ENCODE data around the gene BRD1. TPM values are rescaled to one million over a fixed set of nuclear protein-coding genes. Genes with fewer than 3 reads are reported as not detected.

The BRD1 gene
- total and polyA plus RNA-seq, 2 experiments from 2014 or later: 12.3 to 33.8 TPM

GRCh38 chr22:49751966-49752597 lies 75.6 kb downstream of the BRD1 start:
- H3K27ac Mint-ChIP-seq: no peak overlapping the region

More at GRCh38 chr22:49751966-49752597, 75.6 kb downstream of the BRD1 start:
- no peak overlapping the region for H3K4me2 ChIP-seq
- H3K27me3 ChIP-seq (ENCODE audit: insufficient read depth): no peaks in the 10 kb centered on the region
- Mint-ChIP-seq H3K4me3 (no peak overlapping the region), H3K9me3 (peaks cover 18% of the 10 kb centered on the region), H3K27me3 (ENCODE audit: insufficient read depth, low read depth, poor library complexity) (peaks cover 2% of the 10 kb centered on the region), H3K4me1 (no peaks in the 10 kb centered on the region), H3K36me3 (ENCODE audit: low read depth) (peaks cover 3% of the 10 kb centered on the region; the same call in 1 of the 3 replicates)
- H3K79me2 ChIP-seq (replicated peaks; ENCODE audit: insufficient read depth): no peaks in the 10 kb centered on the region
- H3K36me3 ChIP-seq (ENCODE audit: insufficient read depth): no peaks in the 10 kb centered on the region
- no peak overlapping the region for H2AFZ ChIP-seq
- no peaks in the 10 kb centered on the region for H3K4me1 ChIP-seq (ENCODE audit: insufficient read depth)
- TF ChIP-seq EZH2 (IDR thresholded peaks at IDR 0.05; ENCODE audit: low read depth, unreplicated experiment) (no peak), ZNF331 (CRISPR knock-in tag; IDR thresholded peaks at IDR 0.05; ENCODE audit: low read depth) (no peak), POLR2AphosphoS5 (IDR thresholded peaks at IDR 0.05; ENCODE audit: low read depth) (no peak), ETS1 (IDR thresholded peaks at IDR 0.05) (no peak), JUNB (IDR thresholded peaks at IDR 0.05; ENCODE audit: unreplicated experiment) (no peak), EZH2phosphoT487 (IDR thresholded peaks at IDR 0.05; ENCODE audit: unreplicated experiment) (no peak), REST (IDR thresholded peaks at IDR 0.05; ENCODE audit: unreplicated experiment) (no peak), NANOG (IDR thresholded peaks at IDR 0.05; ENCODE audit: borderline replicate concordance) (no peak), ZNF114 (CRISPR knock-in tag; IDR thresholded peaks at IDR 0.05) (no peak), CTCF (conservative IDR thresholded peaks at IDR 0.05; ENCODE audit: low read depth in 2 of 2) (no peak), ZNF462 (CRISPR knock-in tag; IDR thresholded peaks at IDR 0.05) (no peak), STAT1 (IDR thresholded peaks at IDR 0.05; ENCODE audit: unreplicated experiment) (no peak)
- H3F3A ChIP-seq (replicated peaks; ENCODE audit: low read depth): no peaks in the 10 kb centered on the region
- no peak for DNase-seq (ENCODE audit: low spot score)
- H3K9me2 ChIP-seq (ENCODE audit: insufficient read depth): no peaks in the 10 kb centered on the region
- no peaks in the 10 kb centered on the region for H4K20me1 ChIP-seq (replicated peaks; ENCODE audit: insufficient read depth)
- no peak overlapping the region for H3K4me3 ChIP-seq
- ATAC-seq: no peak
- no peak overlapping the region for H3K27ac ChIP-seq (ENCODE audit: low read depth)

All from GM23338 (cell line).